SW 1271 (cell line): Measurements from ENCODE around the gene ZKSCAN4.

Source experiments
- DNase-seq, 2 experiments: peaks; one replicate each; lab custom pipeline; 2025; lab: John Stamatoyannopoulos, UW

ZKSCAN4 gene

DNA sequence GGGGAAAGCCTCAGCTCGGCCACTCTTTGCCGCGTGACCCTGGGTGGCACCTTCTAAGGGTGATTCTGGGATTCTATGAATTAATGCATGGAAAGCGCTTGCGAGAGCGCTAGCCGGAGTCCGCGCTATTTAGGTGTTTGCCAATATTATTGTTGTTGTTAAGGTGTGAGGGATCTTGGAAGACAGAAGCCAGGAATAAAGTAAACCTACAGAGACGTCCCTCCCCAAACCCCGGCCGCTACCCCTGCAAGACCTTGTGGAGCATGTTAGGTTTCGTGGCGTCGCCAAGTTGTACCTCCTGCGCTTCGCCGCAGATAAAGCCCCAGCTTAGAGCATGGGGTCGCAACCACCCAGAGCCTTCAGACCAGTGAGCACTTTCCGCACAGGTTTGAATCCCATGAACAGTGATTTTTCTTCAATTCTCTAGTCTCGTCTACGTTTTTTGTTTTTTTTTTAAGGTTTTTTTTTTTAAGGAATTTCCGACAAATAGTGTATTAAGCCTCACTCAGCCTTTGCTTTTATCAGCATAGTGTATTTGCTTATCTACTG is 43.9 kb downstream of the ZKSCAN4 start:
- DNase-seq, result no peak

DNA sequence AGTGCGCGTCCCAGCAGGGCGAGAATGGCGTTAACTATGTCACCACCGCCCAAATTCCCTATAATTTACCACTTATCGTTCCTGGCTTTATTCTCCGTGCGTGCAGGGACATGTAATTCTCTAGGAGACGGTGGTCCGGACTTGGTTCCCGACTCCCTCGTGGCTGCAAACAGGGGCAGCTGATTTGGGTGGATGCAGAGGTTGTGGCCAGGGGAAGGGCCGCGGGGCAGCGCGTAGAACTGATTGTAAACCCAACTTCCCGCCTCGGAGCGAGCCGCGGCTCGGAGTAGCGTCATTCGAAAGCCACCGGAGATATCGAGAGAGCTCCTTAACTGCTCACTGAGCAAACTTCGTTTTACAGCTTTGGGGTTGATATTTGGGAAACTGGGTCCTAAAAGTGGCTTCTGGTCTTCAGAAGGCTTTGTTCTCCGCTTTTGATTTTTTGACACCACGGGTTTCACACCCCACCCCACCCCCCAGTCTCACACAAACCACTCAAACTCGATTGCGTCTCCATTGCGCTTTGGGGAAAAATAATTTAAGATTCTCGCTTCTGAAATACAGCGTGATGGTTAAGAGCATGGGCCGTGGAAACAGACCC is 44.5 kb downstream of the ZKSCAN4 start:
- DNase-seq, result no peak

DNA sequence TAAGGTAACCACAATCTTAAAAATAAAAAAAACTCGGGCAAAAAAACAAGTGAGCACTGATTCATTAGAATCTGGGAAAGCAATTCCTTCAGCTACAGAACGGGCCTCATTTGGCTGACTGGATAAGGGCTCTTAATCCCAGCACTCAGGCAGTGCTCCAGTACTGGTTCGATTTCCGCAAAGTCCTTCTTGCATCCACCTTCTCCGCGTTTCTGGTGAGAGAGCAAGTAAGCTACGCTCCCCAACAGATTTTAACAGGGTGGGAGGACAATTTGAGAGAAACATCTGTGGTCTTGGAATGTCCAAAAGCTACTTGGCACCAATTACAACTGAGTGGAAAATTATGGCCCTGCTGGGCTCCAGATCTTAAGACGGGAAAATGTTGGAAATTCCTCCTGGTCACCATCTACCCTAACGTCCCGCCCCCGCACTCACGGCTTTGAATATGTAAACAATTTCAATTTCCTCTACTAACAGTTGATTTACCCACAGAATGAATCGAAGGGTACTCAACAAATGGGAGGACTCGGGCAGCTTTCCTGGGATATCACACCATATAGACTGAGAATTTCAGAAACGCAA is 45.0 kb downstream of the ZKSCAN4 start:
- no peak for DNase-seq

DNA sequence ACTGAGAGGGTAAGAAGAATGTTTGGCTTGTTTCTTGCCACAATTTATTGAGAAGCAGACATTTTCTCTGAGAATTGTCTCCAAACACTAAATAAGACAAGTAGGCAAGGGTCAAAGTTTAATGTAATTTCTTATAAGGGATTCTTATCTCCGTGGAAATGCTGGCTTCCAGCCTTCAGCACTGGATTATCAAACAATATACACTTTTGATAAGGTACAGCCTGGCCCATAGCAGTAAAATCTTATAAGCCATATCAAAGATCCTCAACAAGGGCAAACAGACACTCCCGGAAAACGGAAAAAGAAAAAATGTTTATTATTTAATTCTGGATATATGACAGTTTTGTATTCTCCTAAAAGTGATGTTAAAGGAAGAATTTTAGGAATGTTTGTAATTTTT is 45.5 kb downstream of the ZKSCAN4 start:
- DNase-seq, result no peak

DNA sequence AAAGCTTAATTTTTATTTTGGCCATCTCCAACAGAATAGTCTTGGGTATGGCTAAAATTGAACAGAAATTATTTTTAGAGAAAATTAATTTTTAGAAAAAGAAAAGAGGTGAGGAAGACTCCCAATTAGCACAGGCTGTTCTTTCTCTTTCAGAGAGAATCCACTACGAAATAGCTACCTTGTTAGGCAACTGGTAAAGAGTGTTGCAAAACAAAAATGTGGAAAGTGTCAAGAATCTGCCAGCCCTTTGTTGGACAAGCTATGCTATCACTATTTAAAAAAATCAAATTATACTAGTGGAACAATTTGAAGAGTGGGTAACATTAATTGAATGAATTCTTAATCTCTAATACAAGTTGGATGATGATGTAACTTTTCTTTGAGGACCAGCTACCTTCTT is 46.2 kb downstream of the ZKSCAN4 start:
- DNase-seq, result no peak

DNA sequence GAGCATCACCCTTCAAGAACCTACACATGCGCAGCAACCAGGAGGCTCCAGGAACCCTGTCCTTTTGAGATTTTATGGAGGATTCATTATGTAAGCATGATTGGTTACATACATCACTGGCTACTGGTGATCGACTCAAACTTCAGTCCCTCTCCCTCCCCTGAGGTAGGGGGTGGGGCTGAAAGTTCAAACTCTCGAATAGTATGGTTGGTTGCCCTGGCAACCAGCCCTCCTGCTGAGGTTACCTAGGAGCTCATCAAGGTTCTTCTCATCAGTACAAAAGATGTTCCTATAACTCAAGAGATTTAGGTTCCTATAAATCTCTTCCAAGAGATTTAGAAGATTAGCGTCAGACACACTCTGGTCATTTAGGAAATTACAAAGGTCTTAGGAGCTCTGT is 48.9 kb downstream of the ZKSCAN4 start:
- DNase-seq, result no peak

DNA sequence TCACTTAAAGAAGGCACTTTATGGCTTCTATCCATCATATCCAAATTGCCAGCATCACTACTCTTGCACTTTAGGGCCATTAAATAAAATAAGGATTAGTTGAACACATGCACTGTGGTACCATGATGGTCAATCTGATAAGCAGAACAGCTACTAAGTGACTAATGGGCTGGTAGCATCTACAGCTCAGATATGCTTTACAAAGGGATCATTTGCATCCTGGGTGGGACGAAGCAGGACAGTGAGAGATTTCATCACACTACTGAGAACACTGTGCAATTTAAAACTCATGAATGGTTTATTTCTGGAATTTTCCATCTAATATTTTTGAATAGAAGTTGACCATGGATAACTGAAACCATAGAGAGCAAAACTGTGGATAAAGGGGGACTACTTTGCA is 52.0 kb downstream of the ZKSCAN4 start:
- no peak for DNase-seq
